ENCODE results near the gene ANO6. TPM values are rescaled to one million over a fixed set of nuclear protein-coding genes. Genes with fewer than 3 reads are reported as not detected.

The ANO6 gene
- total and polyA plus RNA-seq, 2 donors (not counting 1 experiment from before 2014, with no cell fraction given) = 6.6 to 19.5 TPM

- ATAC-seq (ENCODE audit: low read depth) (no peak), DNase-seq (no peak)
- no peaks in the 10 kb centered on the region for H3K4me1 Mint-ChIP-seq
- no peak overlapping the region for H3K27ac Mint-ChIP-seq
- ChIA-PET POLR2A (no interaction called here), CTCF (no interaction called here)
- Histone ChIP-seq H3K9me3 (ENCODE audit: control extremely low read depth in 1 of 3, control insufficient read depth in 2 of 3, insufficient read depth in 1 of 3, low read length in 2 of 3) (no peaks in the 10 kb centered on the region), H3K79me2 (ENCODE audit: control insufficient read depth, insufficient read depth, low read length) (no peaks in the 10 kb centered on the region), H3K4me3 (ENCODE audit: control extremely low read depth in 1 of 5, extremely low read depth in 1 of 5, insufficient read depth in 1 of 5, low read depth in 2 of 5, low read length in 4 of 5) (no peak overlapping the region), H3K27ac (ENCODE audit: low read length in 2 of 2) (no peak overlapping the region), H3K27me3 (replicated peaks in 1 of 4; ENCODE audit: control extremely low read depth in 1 of 4, control insufficient read depth in 3 of 4, insufficient read depth in 4 of 4, low read length in 3 of 4) (no peaks in the 10 kb centered on the region), H3K4me2 (replicated peaks; ENCODE audit: low read depth, low read length, poor library complexity, severe bottlenecking) (no peak overlapping the region), H4K20me1 (ENCODE audit: control insufficient read depth, insufficient read depth, low read length, poor library complexity, severe bottlenecking) (no peaks in the 10 kb centered on the region), H3K36me3 (replicated peaks in 1 of 2; ENCODE audit: control extremely low read depth in 1 of 2, control insufficient read depth in 1 of 2, extremely low read depth in 1 of 2, insufficient read depth in 2 of 2, low read length in 1 of 2) (peaks cover 0 to 2% of the 10 kb centered on the region in 2 experiments), H3K9ac (ENCODE audit: low read length) (no peak overlapping the region), H3K4me1 (ENCODE audit: control insufficient read depth in 2 of 2, insufficient read depth in 2 of 2, low read length in 2 of 2) (no peaks in the 10 kb centered on the region), H2AFZ (ENCODE audit: insufficient read depth, low read depth, low read length, poor library complexity, severe bottlenecking) (no peak overlapping the region)
- no peak overlapping the region for H3K4me3 Mint-ChIP-seq
- no peaks in the 10 kb centered on the region for H3K27me3 Mint-ChIP-seq
- intact Hi-C loops (cut with micrococcal nuclease) = no loop called here
- no CpG with 5 or more reads among the region's 2 CpGs for WGBS (ENCODE audit: insufficient coverage)
- H3K9me3 Mint-ChIP-seq (ENCODE audit: insufficient read depth) = no peaks in the 10 kb centered on the region
- TF ChIP-seq EZH2 (IDR thresholded peaks at IDR 0.05; ENCODE audit: borderline replicate concordance, insufficient read depth, low read depth, low read length, poor library complexity, severe bottlenecking) (no peak), CTCF (IDR thresholded peaks at IDR 0.05) (no peak)
These were observed 86.9 kb downstream of the ANO6 start for GRCh38 chr12:45302621-45303369.

GRCh38 chr12:45303945-45304344 is 88.0 kb downstream of the ANO6 start:
- Mint-ChIP-seq H3K27ac (no peak overlapping the region), H3K27me3 (no peaks in the 10 kb centered on the region), H3K4me1 (no peaks in the 10 kb centered on the region), H3K9me3 (ENCODE audit: insufficient read depth) (no peaks in the 10 kb centered on the region), H3K4me3 (no peak overlapping the region)
- Histone ChIP-seq H3K4me2 (replicated peaks; ENCODE audit: low read depth, low read length, poor library complexity, severe bottlenecking) (no peak overlapping the region), H3K4me3 (ENCODE audit: control extremely low read depth in 1 of 5, extremely low read depth in 1 of 5, insufficient read depth in 1 of 5, low read depth in 2 of 5, low read length in 4 of 5) (no peak overlapping the region), H3K79me2 (ENCODE audit: control insufficient read depth, insufficient read depth, low read length) (no peaks in the 10 kb centered on the region), H3K9ac (ENCODE audit: low read length) (no peak overlapping the region), H3K9me3 (ENCODE audit: control extremely low read depth in 1 of 3, control insufficient read depth in 2 of 3, insufficient read depth in 1 of 3, low read length in 2 of 3) (no peaks in the 10 kb centered on the region), H3K27ac (ENCODE audit: low read length in 2 of 2) (no peak overlapping the region), H2AFZ (ENCODE audit: insufficient read depth, low read depth, low read length, poor library complexity, severe bottlenecking) (no peak overlapping the region), H3K4me1 (ENCODE audit: control insufficient read depth in 2 of 2, insufficient read depth in 2 of 2, low read length in 2 of 2) (no peaks in the 10 kb centered on the region), H4K20me1 (ENCODE audit: control insufficient read depth, insufficient read depth, low read length, poor library complexity, severe bottlenecking) (no peaks in the 10 kb centered on the region), H3K27me3 (replicated peaks in 1 of 4; ENCODE audit: control extremely low read depth in 1 of 4, control insufficient read depth in 3 of 4, insufficient read depth in 4 of 4, low read length in 3 of 4) (no peaks in the 10 kb centered on the region), H3K36me3 (replicated peaks in 1 of 2; ENCODE audit: control extremely low read depth in 1 of 2, control insufficient read depth in 1 of 2, extremely low read depth in 1 of 2, insufficient read depth in 2 of 2, low read length in 1 of 2) (peaks cover 0 to 2% of the 10 kb centered on the region in 2 experiments)
- ChIA-PET POLR2A (no interaction called here), CTCF (no interaction called here)
- no CpG with 5 or more reads among the region's 3 CpGs for WGBS (ENCODE audit: insufficient coverage)
- ATAC-seq (ENCODE audit: low read depth) (no peak), DNase-seq (no peak)
- intact Hi-C loops (cut with micrococcal nuclease) = no loop called here
- no peak for TF ChIP-seq CTCF (IDR thresholded peaks at IDR 0.05)
- TF ChIP-seq EZH2 (IDR thresholded peaks at IDR 0.05; ENCODE audit: borderline replicate concordance, insufficient read depth, low read depth, low read length, poor library complexity, severe bottlenecking) = no peak

All from B cell (primary cell).